Adrenal gland (tissue), 5 donors: Measurements from ENCODE around the gene IL1R2.

Experiments
- CTCF ChIP-seq, 6 experiments: fragments of 450-650 bp in 4 of 6; fragments of 200-600 bp in 2 of 6; sonication (generic) in 1 of 6; IDR thresholded peaks; 1 replicate in 5 of 6; 2 replicates in 1 of 6; pipeline versions ENCODE4 v1.5.1 to v1.8.0; 2016 to 2021; ENCODE audit warnings: antibody characterized with exemption in 6 of 6, mild to moderate bottlenecking in 2 of 6, moderate library complexity in 1 of 6
- POLR2A ChIP-seq, 2 donors: fragments of 450-650 bp; IDR thresholded peaks; one replicate each; pipeline ENCODE4 v1.6.1; 2017; ENCODE audit warnings: antibody characterized with exemption in 2 of 2, mild to moderate bottlenecking in 2 of 2, moderate library complexity in 1 of 2
- donor health status: DM: no; HTN: no; CAD: no.

GRCh38 chr2:102027036-102027980, 35.5 kb downstream of the IL1R2 start:
- TF ChIP-seq CTCF (IDR thresholded peaks at IDR 0.05) (no peak), POLR2A (IDR thresholded peaks at IDR 0.05) (no peak)
